Neural cell (in vitro differentiated cells): ENCODE data around the gene DRAP1. TPM values are rescaled to one million over a fixed set of nuclear protein-coding genes. Genes with fewer than 3 reads are reported as not detected.
A peak's percentile ranks its signal among the peaks of the same experiment; 100 is the strongest.

Source experiments
- H2AFZ ChIP-seq: fragments of 200-600, 300-800 bp; sonication (generic), shearing (Covaris generic); 2 replicates; pipeline ENCODE4 v1.6.0; 2014; ENCODE audit warnings: low read depth, mild to moderate bottlenecking, antibody characterized with exemption, low read length, moderate library complexity
- H3F3A ChIP-seq: fragments of 200-600 bp; shearing (Covaris generic); 2 replicates; pipeline ENCODE4 v1.6.1; 2016; ENCODE audit warnings: mild to moderate bottlenecking, moderate library complexity, mixed read lengths, antibody characterized with exemption, low read length; ENCODE audit not compliant: insufficient read depth, poor library complexity, severe bottlenecking
- H3K27ac ChIP-seq: fragments of 200-600, 300-800 bp; sonication (generic), shearing (Covaris generic); 2 replicates; pipeline ENCODE4 v1.5.1; 2014; ENCODE audit warnings: mild to moderate bottlenecking, low read length, moderate library complexity
- H3K27me3 ChIP-seq: fragments of 300-800, 200-600 bp; sonication (generic), shearing (Covaris generic); 2 replicates; pipeline ENCODE4 v1.6.0; 2014; ENCODE audit warnings: mild to moderate bottlenecking, low read depth, low read length, moderate library complexity; ENCODE audit not compliant: insufficient read depth
- H3K36me3 ChIP-seq: fragments of 300-800, 200-600 bp; sonication (generic), shearing (Covaris generic); 2 replicates; pipeline ENCODE4 v1.5.1; 2014; ENCODE audit warnings: mild to moderate bottlenecking, antibody characterized with exemption, low read length, moderate library complexity; ENCODE audit not compliant: insufficient read depth
- H3K4me2 ChIP-seq: fragments of 300-800, 200-600 bp; sonication (generic), shearing (Covaris generic); 2 replicates; pipeline ENCODE4 v1.6.0; 2014; ENCODE audit warnings: mild to moderate bottlenecking, low read length
- H3K4me3 ChIP-seq: fragments of 300-800, 200-600 bp; sonication (generic), shearing (Covaris generic); 2 replicates; pipeline ENCODE4 v1.5.1; 2014; ENCODE audit warnings: mild to moderate bottlenecking, low read length, moderate library complexity
- H3K79me2 ChIP-seq: fragments of 200-600 bp; shearing (Covaris generic); replicated peaks from 2 replicates; pipeline ENCODE4 v1.6.0; 2014; ENCODE audit warnings: mild to moderate bottlenecking, low read length, moderate library complexity; ENCODE audit not compliant: insufficient read depth
- H3K9ac ChIP-seq: fragments of 300-800, 200-600 bp; sonication (generic), shearing (Covaris generic); 2 replicates; pipeline ENCODE4 v1.6.1; 2016; ENCODE audit warnings: mild to moderate bottlenecking, low read length, mixed read lengths
- H3K9me2 ChIP-seq: fragments of 200-600 bp; shearing (Covaris generic); 2 replicates; pipeline ENCODE4 v1.6.1; 2016; ENCODE audit warnings: mild to moderate bottlenecking, low read length, mixed read lengths; ENCODE audit not compliant: insufficient read depth
- H3K9me3 ChIP-seq: fragments of 200-600, 300-800 bp; sonication (generic), shearing (Covaris generic); 2 replicates; pipeline ENCODE4 v1.6.1; 2016; ENCODE audit warnings: mild to moderate bottlenecking, mixed run types, low read length, moderate library complexity, mixed read lengths
- H4K20me1 ChIP-seq: fragments of 200-600 bp; shearing (Covaris generic); 2 replicates; pipeline ENCODE4 v1.6.1; 2016; ENCODE audit warnings: mild to moderate bottlenecking, mixed run types; ENCODE audit not compliant: insufficient read depth
- EP300 ChIP-seq: fragments of 450-650 bp; conservative IDR thresholded peaks from 2 replicates; pipeline ENCODE4 v1.6.1; 2014; ENCODE audit warnings: antibody characterized with exemption, mild to moderate bottlenecking, moderate library complexity; ENCODE audit not compliant: poor library complexity, severe bottlenecking
- EZH2 ChIP-seq: fragments of 200-600, 300-800 bp; shearing (Covaris generic), sonication (generic); IDR thresholded peaks from 2 replicates; pipeline ENCODE4 v1.6.1; 2014; ENCODE audit warnings: antibody characterized with exemption, low read length, borderline replicate concordance, mild to moderate bottlenecking; ENCODE audit not compliant: insufficient read depth, poor library complexity, severe bottlenecking
- MXI1 ChIP-seq: fragments of 450-650 bp; conservative IDR thresholded peaks from 2 replicates; pipeline ENCODE4 v1.6.1; 2014; ENCODE audit warnings: antibody characterized with exemption, mild to moderate bottlenecking; ENCODE audit not compliant: poor library complexity, severe bottlenecking
- POLR2AphosphoS5 ChIP-seq: IDR thresholded peaks from 2 replicates; pipeline ENCODE4 v1.6.1; 2012
- RAD21 ChIP-seq: fragments of 450-650 bp; conservative IDR thresholded peaks from 2 replicates; pipeline ENCODE4 v1.6.1; 2014; ENCODE audit warnings: antibody characterized with exemption, mild to moderate bottlenecking, moderate library complexity
- REST ChIP-seq: IDR thresholded peaks from 2 replicates; pipeline ENCODE4 v1.6.1; 2012; ENCODE audit warnings: borderline replicate concordance
- SMC3 ChIP-seq: fragments of 450-650 bp; conservative IDR thresholded peaks from 2 replicates; pipeline ENCODE4 v1.6.1; 2014; ENCODE audit warnings: antibody characterized with exemption, mild to moderate bottlenecking, moderate library complexity; ENCODE audit not compliant: poor library complexity
- TAF1 ChIP-seq: IDR thresholded peaks from 2 replicates; pipeline ENCODE4 v1.6.1; 2012; ENCODE audit warnings: low read depth
- polyA plus RNA-seq: library from polyadenylated mRNA; depleted of rRNA; stranded (reverse); fragments of >200 nt; gene quantifications from 2 replicates; pipeline ENCODE4 v1.2.3, GENCODE V29; 2014
- TF ChIP-seq, protein P1 (sequence below): fragments of 450-650 bp; IDR thresholded peaks from 2 replicates; pipeline ENCODE4 v1.5.1; 2014; ENCODE audit warnings: antibody characterized with exemption, mild to moderate bottlenecking, moderate library complexity; ENCODE audit not compliant: poor library complexity, severe bottlenecking

Gene DRAP1
- polyA plus RNA-seq, 1 donor from 2014 or later = 242 TPM

DNA sequence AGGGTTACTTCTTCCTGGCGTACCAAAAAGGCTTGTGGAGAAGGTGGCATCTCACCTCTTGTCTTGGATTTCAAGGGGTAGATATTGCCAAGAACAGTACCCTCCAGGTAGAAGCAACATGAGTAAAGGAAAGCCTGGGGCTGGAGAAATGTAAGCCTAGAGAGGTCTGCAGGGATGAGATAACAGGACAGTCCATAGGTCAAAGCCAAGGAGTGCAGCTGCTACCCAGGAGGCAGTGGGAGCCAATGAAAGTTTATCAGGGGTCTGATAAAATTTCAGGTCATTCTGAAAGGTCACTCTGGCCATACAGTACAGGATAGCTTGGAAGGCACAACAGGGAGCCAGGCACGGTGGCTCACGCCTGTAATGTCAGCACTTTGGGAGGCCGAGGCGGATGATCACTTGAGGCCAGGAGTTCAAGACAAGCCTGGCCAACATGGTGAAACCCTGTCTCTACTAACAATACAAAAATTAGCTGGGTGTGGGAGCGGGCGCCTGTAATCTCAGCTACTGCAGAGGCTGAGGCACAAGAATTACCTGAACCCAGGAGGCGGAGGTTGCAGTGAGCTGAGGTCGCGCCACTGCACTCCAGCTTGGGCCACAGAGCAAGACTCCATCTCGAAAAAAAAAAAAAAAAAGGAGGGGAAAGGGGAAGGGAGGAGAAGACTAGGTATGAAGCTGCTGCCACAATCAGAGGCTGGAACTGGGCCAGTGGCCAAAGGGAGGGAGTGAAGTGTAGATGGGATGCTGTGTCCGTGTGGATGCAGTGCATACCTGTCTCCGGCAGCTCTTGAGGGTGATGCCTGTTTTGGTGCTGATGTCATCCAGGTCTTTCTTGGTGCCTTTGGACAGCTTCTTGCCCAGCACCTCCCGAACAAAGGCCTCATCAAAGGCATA, 32.2 kb upstream of the DRAP1 start:
- Histone ChIP-seq H3K27ac (peak overlapping the region; percentile 92), H3K9ac (peak overlapping the region; percentile 97)

DNA sequence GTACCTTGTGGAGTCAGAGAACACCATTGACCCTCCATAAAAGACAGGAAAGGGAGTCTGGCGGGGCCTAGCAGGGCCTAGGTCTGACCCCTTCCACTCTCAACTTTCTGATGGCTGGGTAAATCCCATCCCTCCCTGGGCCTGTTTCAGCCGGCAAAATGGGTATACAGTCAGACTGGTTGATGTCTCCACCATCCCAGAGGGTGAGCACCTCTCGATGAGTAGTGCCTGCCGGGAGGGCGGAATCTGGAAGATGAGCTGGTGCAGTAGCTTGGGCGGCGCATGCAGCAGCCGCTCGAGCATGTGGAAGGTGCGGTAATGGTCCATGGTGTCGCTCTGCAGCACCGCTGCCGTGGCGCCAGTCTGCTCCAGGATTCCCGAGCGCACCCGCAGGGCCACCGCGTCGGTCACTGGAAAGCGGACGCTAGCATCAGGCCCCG, 31.5 kb upstream of the DRAP1 start:
- Histone ChIP-seq H3K9me2 (no peaks in the 10 kb centered on the region), H3K79me2 (peaks cover 17% of the 10 kb centered on the region), H3K9me3 (no peaks in the 10 kb centered on the region), H3F3A (peaks cover 4% of the 10 kb centered on the region), H4K20me1 (no peaks in the 10 kb centered on the region), H3K4me3 (peak overlapping the region; percentile 96), H3K4me2 (peak overlapping the region; percentile 94), H3K27me3 (no peaks in the 10 kb centered on the region), H3K27ac (peak overlapping the region; percentile 92), H2AFZ (peak overlapping the region; percentile 92), H3K9ac (peak overlapping the region; percentile 97), H3K36me3 (no peaks in the 10 kb centered on the region)
- TF ChIP-seq SMC3 (no peak), MXI1 (peak; percentile 93), EP300 (no peak), EZH2 (no peak), RAD21 (no peak), TAF1 (no peak)
- TF ChIP-seq, protein P1, sequence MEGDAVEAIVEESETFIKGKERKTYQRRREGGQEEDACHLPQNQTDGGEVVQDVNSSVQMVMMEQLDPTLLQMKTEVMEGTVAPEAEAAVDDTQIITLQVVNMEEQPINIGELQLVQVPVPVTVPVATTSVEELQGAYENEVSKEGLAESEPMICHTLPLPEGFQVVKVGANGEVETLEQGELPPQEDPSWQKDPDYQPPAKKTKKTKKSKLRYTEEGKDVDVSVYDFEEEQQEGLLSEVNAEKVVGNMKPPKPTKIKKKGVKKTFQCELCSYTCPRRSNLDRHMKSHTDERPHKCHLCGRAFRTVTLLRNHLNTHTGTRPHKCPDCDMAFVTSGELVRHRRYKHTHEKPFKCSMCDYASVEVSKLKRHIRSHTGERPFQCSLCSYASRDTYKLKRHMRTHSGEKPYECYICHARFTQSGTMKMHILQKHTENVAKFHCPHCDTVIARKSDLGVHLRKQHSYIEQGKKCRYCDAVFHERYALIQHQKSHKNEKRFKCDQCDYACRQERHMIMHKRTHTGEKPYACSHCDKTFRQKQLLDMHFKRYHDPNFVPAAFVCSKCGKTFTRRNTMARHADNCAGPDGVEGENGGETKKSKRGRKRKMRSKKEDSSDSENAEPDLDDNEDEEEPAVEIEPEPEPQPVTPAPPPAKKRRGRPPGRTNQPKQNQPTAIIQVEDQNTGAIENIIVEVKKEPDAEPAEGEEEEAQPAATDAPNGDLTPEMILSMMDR = no peak

More for the DNA sequence above, 32.2 kb upstream of the DRAP1 start:
- Histone ChIP-seq H3K9me2 (no peaks in the 10 kb centered on the region), H4K20me1 (no peaks in the 10 kb centered on the region), H2AFZ (no peak overlapping the region), H3K79me2 (peaks cover 17% of the 10 kb centered on the region), H3K27me3 (no peaks in the 10 kb centered on the region), H3F3A (peaks cover 4% of the 10 kb centered on the region), H3K4me3 (peak overlapping the region; percentile 96), H3K4me2 (peak overlapping the region; percentile 94), H3K9me3 (no peaks in the 10 kb centered on the region), H3K36me3 (no peaks in the 10 kb centered on the region)
- TF ChIP-seq POLR2AphosphoS5 (no peak), MXI1 (no peak), SMC3 (no peak), EZH2 (no peak), REST (no peak), EP300 (no peak), RAD21 (no peak), TAF1 (no peak)
- TF ChIP-seq, protein P1 = no peak
